Endodermal cell (in vitro differentiated cells): ENCODE data around the gene SEH1L. TPM values are rescaled to one million over a fixed set of nuclear protein-coding genes. Genes with fewer than 3 reads are reported as not detected.

ENCODE experiments used
- DNase-seq: peaks from one replicate; pipeline ENCODE4 v3.0.0-alpha.2; 2017
- H3K27ac ChIP-seq: 2 replicates; pipeline ENCODE4 v1.5.1; 2013; ENCODE audit warnings: mild to moderate bottlenecking, low read depth, low read length, moderate library complexity
- H3K27me3 ChIP-seq: 2 replicates; pipeline ENCODE4 v1.6.1; 2013; ENCODE audit warnings: mild to moderate bottlenecking, low read length, moderate library complexity; ENCODE audit not compliant: insufficient read depth, control insufficient read depth, poor library complexity, severe bottlenecking
- H3K36me3 ChIP-seq: 2 replicates; pipeline ENCODE4 v1.7.0; 2013; ENCODE audit warnings: mild to moderate bottlenecking, low read length, moderate library complexity; ENCODE audit not compliant: control insufficient read depth, insufficient read depth
- H3K4me1 ChIP-seq: one replicate; pipeline ENCODE4 v1.7.0; 2013; ENCODE audit warnings: low read length; ENCODE audit not compliant: control insufficient read depth, insufficient read depth
- H3K4me3 ChIP-seq: 2 replicates; pipeline ENCODE4 v1.5.1; 2013; ENCODE audit warnings: mild to moderate bottlenecking, low read length, moderate library complexity
- H3K9ac ChIP-seq: 2 replicates; pipeline ENCODE4 v1.6.1; 2013; ENCODE audit warnings: mild to moderate bottlenecking, low read length, moderate library complexity; ENCODE audit not compliant: poor library complexity, severe bottlenecking; ENCODE audit errors: extremely low read depth
- H3K9me3 ChIP-seq: 2 replicates; pipeline ENCODE4 v1.6.1; 2013; ENCODE audit warnings: mild to moderate bottlenecking, low read length, moderate library complexity; ENCODE audit not compliant: control insufficient read depth
- H3K27ac Mint-ChIP-seq: 2 replicates; pipeline ENCODE4 v1.8.0; 2020; ENCODE audit warnings: mixed read lengths
- H3K27me3 Mint-ChIP-seq: 2 replicates; pipeline ENCODE4 v1.8.0; 2021; ENCODE audit warnings: mild to moderate bottlenecking, mixed read lengths; ENCODE audit not compliant: insufficient read depth
- H3K36me3 Mint-ChIP-seq: 2 replicates; pipeline ENCODE4 v1.8.0; 2020; ENCODE audit warnings: low read depth, mixed read lengths
- H3K4me1 Mint-ChIP-seq: 2 replicates; pipeline ENCODE4 v1.8.0; 2020; ENCODE audit warnings: mixed read lengths
- H3K4me3 Mint-ChIP-seq: 2 replicates; pipeline ENCODE4 v1.8.0; 2020; ENCODE audit warnings: mild to moderate bottlenecking, moderate library complexity, mixed read lengths
- H3K9me3 Mint-ChIP-seq: 2 replicates; pipeline ENCODE4 v1.8.0; 2020; ENCODE audit warnings: mild to moderate bottlenecking, mixed read lengths
- WGBS, 2 experiments: methylation state at CpG; one replicate each; pipeline versions ENCODE4 v1.1.5 to v1.1.7; 2013; ENCODE audit warnings: missing lambda C conversion rate in 2 of 2, mixed read lengths in 1 of 2; ENCODE audit not compliant: insufficient coverage in 1 of 2, insufficient read length in 1 of 2; 5-methylcytosine and 5-hydroxymethylcytosine counted together
- total RNA-seq, 2 donors: library from RNA; stranded (reverse); fragmentation: NEBNext Ultra II Directional in 1 of 2; extraction: Animal tissue kit (Norgen Biotek cat#: 25700) in 1 of 2; gene quantifications; 2 replicates in 1 of 2; 3 replicates in 1 of 2; pipeline ENCODE4 v1.2.1, GENCODE V29; 2021
- TF ChIP-seq, protein P1 (sequence below): fragments of 200-600 bp; sonication (generic); conservative IDR thresholded peaks from 2 replicates; pipeline ENCODE4 v1.5.0; 2021; ENCODE audit warnings: antibody characterized with exemption, mild to moderate bottlenecking

SEH1L gene
- total RNA-seq, 2 donors from 2014 or later, result 58.4 to 63.0 TPM

DNA sequence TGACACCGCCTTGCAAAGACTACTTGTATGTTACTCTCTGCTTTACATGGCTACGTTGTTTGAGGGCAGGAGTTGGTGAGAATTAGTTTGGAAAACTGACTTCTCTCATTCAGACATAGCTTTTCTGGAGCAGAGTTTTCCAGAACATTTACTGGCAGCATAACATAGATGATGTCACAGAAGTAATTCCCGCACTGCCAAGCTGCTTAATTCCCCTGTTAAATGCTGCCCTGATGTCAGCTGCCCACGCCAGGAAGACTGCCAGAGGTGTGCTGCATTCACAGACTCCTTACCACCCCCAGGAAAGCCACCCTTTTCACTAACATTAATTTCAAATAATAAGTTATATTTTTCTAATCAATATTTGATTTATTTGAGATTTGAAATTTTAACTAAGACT is 39.1 kb upstream of the SEH1L start:
- no peak overlapping the region for H3K9ac ChIP-seq
- H3K4me1 Mint-ChIP-seq, result no peaks in the 10 kb centered on the region
- H3K27me3 ChIP-seq, result no peaks in the 10 kb centered on the region
- DNase-seq, result no peak
- 91 to 94% methylated on average over 1 to 4 of the region's 4 CpGs for WGBS, 2 experiments
- H3K9me3 ChIP-seq, result no peaks in the 10 kb centered on the region
- peaks cover 6% of the 10 kb centered on the region for H3K9me3 Mint-ChIP-seq
- H3K36me3 Mint-ChIP-seq, result no peaks in the 10 kb centered on the region
- H3K4me3 Mint-ChIP-seq, result no peak overlapping the region
- no peaks in the 10 kb centered on the region for H3K4me1 ChIP-seq
- H3K27ac Mint-ChIP-seq, result no peak overlapping the region
- no peak overlapping the region for H3K4me3 ChIP-seq
- TF ChIP-seq, protein P1, sequence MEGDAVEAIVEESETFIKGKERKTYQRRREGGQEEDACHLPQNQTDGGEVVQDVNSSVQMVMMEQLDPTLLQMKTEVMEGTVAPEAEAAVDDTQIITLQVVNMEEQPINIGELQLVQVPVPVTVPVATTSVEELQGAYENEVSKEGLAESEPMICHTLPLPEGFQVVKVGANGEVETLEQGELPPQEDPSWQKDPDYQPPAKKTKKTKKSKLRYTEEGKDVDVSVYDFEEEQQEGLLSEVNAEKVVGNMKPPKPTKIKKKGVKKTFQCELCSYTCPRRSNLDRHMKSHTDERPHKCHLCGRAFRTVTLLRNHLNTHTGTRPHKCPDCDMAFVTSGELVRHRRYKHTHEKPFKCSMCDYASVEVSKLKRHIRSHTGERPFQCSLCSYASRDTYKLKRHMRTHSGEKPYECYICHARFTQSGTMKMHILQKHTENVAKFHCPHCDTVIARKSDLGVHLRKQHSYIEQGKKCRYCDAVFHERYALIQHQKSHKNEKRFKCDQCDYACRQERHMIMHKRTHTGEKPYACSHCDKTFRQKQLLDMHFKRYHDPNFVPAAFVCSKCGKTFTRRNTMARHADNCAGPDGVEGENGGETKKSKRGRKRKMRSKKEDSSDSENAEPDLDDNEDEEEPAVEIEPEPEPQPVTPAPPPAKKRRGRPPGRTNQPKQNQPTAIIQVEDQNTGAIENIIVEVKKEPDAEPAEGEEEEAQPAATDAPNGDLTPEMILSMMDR, result no peak
- H3K27me3 Mint-ChIP-seq, result peaks cover 41% of the 10 kb centered on the region
- no peak overlapping the region for H3K27ac ChIP-seq
- no peaks in the 10 kb centered on the region for H3K36me3 ChIP-seq

DNA sequence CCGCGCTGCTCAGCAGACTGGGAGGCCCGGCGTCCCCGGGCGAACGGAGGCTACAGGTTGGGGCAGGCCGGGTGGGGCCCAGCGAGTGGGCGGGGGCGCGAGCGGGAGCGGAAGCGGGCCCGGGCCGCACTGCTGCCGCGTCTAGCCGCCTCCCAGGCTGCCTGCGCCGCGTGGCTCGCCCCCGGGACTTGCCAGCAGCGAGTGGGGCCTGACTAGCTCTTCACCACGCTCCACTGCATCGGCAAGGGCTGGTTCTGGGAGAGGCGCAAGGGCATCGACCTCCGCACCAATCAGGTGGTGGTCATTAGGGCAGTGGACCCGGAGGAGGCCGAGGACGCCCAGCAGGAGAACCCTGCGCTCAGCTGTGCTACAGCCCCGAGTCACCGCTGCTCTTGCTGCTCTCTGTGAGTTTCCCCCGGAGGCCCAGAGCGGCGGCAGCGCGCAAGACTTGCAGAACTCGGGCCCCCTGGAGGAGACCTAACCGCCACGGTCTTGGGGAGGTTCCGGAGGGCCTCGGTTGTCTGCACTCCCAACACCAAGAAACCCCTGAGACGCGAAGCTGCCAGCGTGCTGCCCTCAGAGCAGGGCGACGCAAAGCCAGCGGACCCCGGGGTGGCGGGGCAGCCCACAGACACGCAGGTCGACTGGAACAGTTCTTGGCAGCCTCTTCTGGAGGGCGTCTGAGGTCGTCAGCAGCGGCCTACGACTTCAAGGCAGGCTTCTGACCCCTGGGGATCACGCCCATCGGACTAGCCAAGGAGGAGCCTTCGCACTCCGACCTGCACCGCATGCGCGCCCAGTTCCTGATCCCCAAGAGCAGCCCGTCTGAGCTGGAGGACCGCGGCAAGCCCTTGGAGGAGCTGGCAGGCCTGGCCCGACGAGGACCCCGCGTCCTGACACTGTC is 36.5 kb upstream of the SEH1L start:
- Histone ChIP-seq H3K27me3 (no peaks in the 10 kb centered on the region), H3K4me3 (no peak overlapping the region), H3K9me3 (no peaks in the 10 kb centered on the region), H3K4me1 (no peaks in the 10 kb centered on the region), H3K9ac (no peak overlapping the region), H3K36me3 (no peaks in the 10 kb centered on the region), H3K27ac (no peak overlapping the region)
- H3K9me3 Mint-ChIP-seq, result peaks cover 9% of the 10 kb centered on the region
- TF ChIP-seq, protein P1, result no peak
- H3K27me3 Mint-ChIP-seq, result peaks cover 47% of the 10 kb centered on the region
- 95 to 96% methylated on average over 43 to 75 of the region's 75 CpGs for WGBS, 2 experiments
- H3K27ac Mint-ChIP-seq, result no peak overlapping the region
- H3K4me1 Mint-ChIP-seq, result no peaks in the 10 kb centered on the region
- DNase-seq, result peak; percentile 72
- H3K4me3 Mint-ChIP-seq, result peak overlapping the region; percentile 46
- no peaks in the 10 kb centered on the region for H3K36me3 Mint-ChIP-seq

DNA sequence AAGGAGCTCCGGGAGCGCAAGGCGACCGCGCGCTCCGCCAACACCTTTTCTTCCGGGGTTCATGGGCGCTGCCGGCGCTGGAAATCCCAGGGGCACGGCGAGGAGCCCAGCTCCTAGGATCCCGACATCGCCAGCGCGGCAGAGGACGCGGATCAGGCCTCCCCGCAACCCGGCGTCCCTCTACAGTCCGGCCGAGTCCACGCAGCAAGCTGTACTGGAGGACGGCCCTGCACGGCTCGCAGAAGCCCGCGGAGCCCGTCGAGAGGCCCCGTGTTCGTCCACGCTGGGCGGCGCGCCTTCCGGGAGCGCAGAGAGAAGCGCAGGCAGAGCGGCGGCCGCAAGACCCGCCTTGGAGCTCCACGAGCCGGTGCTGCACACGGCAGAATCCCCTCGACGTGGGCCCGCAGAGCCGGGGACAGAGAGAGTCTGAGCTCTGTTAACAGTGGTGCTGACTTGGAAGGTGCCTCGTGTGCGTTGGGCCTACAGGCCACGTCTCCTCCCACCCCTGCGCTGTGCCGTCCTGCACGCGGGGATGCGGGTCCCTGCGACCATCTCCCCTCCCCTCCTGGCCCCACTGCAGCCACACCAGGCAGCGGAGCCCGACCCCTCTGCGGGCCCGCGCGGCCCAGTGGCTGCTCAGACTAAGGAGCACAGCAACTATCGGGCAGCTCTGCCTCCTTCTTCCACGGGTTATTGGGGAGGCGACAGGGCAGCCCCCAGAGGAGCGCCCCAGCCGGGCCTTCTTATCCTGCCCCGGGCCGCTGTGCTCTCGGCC is 35.7 kb upstream of the SEH1L start:
- Histone ChIP-seq H3K4me1 (no peaks in the 10 kb centered on the region), H3K27ac (no peak overlapping the region), H3K4me3 (no peak overlapping the region), H3K36me3 (no peaks in the 10 kb centered on the region), H3K9ac (no peak overlapping the region), H3K9me3 (no peaks in the 10 kb centered on the region), H3K27me3 (no peaks in the 10 kb centered on the region)
- TF ChIP-seq, protein P1, result no peak
- Mint-ChIP-seq H3K36me3 (no peaks in the 10 kb centered on the region), H3K9me3 (peaks cover 9% of the 10 kb centered on the region), H3K27ac (no peak overlapping the region), H3K4me3 (peak overlapping the region; percentile 46), H3K4me1 (no peaks in the 10 kb centered on the region), H3K27me3 (peaks cover 46% of the 10 kb centered on the region)
- DNase-seq, result peak; percentile 54
- 95 to 96% methylated on average over 52 to 75 of the region's 75 CpGs for WGBS, 2 experiments
